Measurements from ENCODE around the gene PIGC. TPM values are rescaled to one million over a fixed set of nuclear protein-coding genes. Genes with fewer than 3 reads are reported as not detected.
A peak's percentile ranks its signal among the peaks of the same experiment; 100 is the strongest.

PIGC gene
- total and polyA plus RNA-seq, 10 of the 15 experiments (the other 5 are each of a cell fraction or from before 2014, with no cell fraction given), result 11.0 to 37.3 (median 19.6) TPM

DNA sequence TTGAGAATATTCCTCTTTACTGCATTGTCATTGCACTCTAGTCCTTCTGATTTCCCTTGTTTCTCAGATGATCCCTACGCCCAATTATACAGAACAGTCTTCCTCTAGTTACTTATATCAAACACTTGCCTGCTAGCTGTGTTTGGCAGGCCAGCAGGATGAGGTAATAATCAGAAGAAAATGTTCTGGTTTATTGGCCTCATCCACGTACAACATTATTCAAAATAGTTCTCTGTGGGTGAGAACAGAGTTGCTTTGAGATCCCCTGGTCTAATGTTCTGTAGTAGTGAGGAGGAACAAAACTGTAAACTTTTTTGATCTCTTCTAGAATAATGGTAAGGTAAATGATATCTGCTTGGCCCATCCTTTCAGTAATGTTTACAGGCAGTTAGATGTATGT lies 45.7 kb downstream of the PIGC start:
- Histone ChIP-seq H3K36me3 (ENCODE audit: control insufficient read depth in 2 of 2, insufficient read depth in 2 of 2, low read length in 1 of 2) (no peaks in the 10 kb centered on the region), H3K4me3 (no peak overlapping the region), H3K27me3 (replicated peaks in 1 of 2; ENCODE audit: control insufficient read depth in 2 of 2, insufficient read depth in 2 of 2, low read length in 1 of 2) (no peaks in the 10 kb centered on the region), H3K9me3 (replicated peaks; ENCODE audit: control insufficient read depth, insufficient read depth, low read length) (no peaks in the 10 kb centered on the region; the same call in 2 of the 3 replicates), H3K4me2 (ENCODE audit: control insufficient read depth, insufficient read depth) (peak overlapping the region; percentile 39; the same call in 1 of the 2 replicates), H2AFZ (ENCODE audit: control insufficient read depth, low read depth, low read length) (no peak overlapping the region), H3K4me1 (ENCODE audit: control insufficient read depth, insufficient read depth, low read length) (peaks cover 66% of the 10 kb centered on the region), H3K79me2 (ENCODE audit: control insufficient read depth, insufficient read depth, low read length) (no peaks in the 10 kb centered on the region), H3K9ac (ENCODE audit: control insufficient read depth, insufficient read depth, low read length) (no peak overlapping the region), H4K20me1 (ENCODE audit: control insufficient read depth, insufficient read depth) (no peaks in the 10 kb centered on the region), H3K27ac (ENCODE audit: control insufficient read depth, insufficient read depth) (peak overlapping the region; percentile 89)
- peak; percentile 51 for ATAC-seq
- ChIA-PET POLR2A (interaction anchor here (1.0 to 8.1 kb wide), 9 partner anchors 10 to 217 kb away, joined by 3 to 73 read pairs (median 4); no protein-coding TSS in a partner anchor), SMC1A (ENCODE audit: uncharacterized antibody, unreplicated experiment) (interaction anchor here (1.2 to 16.5 kb wide), 20 partner anchors 8 to 394 kb away, joined by 3 to 458 read pairs (median 12); no protein-coding TSS in a partner anchor), RAD21 (ENCODE audit: unreplicated experiment) (interaction anchor here (0.8 to 15.1 kb wide), 17 partner anchors 8 to 394 kb away, joined by 3 to 394 read pairs (median 18); no protein-coding TSS in a partner anchor), CTCF (interaction anchor here (0.7 to 12.4 kb wide), 22 partner anchors 8 to 396 kb away, joined by 3 to 153 read pairs (median 6); no protein-coding TSS in a partner anchor)
- no peak for TF ChIP-seq TCF12 (IDR thresholded peaks at IDR 0.05; ENCODE audit: low read depth, low read length)
- TF ChIP-seq GABPA (IDR thresholded peaks at IDR 0.05; ENCODE audit: low read depth), result no peak
- no peak for TF ChIP-seq NR2C2 (IDR thresholded peaks at IDR 0.05; ENCODE audit: borderline replicate concordance, control insufficient read depth, insufficient read length, low read depth)
- 0 out of 2 replicates have a peak, but pooled peaks have one; percentile 14 for TF ChIP-seq IKZF1 (conservative IDR thresholded peaks at IDR 0.05)
- no peak for TF ChIP-seq EZH2 (IDR thresholded peaks at IDR 0.05; ENCODE audit: borderline replicate concordance, control insufficient read depth, low read depth, low read length)
- TF ChIP-seq TARDBP (IDR thresholded peaks at IDR 0.05; ENCODE audit: borderline replicate concordance), result no peak
- TF ChIP-seq ATF7 (IDR thresholded peaks at IDR 0.05; ENCODE audit: low read depth), result peak; percentile 58
- peak; percentile 32; the same call in 1 of the 2 replicates for TF ChIP-seq RUNX3 (IDR thresholded peaks at IDR 0.05; ENCODE audit: low read length)
- peak in 1 of 2 experiments; percentile 18; a peak in 1 of 4 replicates for TF ChIP-seq EP300 (IDR thresholded peaks at IDR 0.05; ENCODE audit: borderline replicate concordance in 1 of 2, control insufficient read depth in 1 of 2, low read depth in 2 of 2, low read length in 2 of 2)
- TF ChIP-seq, protein P1, sequence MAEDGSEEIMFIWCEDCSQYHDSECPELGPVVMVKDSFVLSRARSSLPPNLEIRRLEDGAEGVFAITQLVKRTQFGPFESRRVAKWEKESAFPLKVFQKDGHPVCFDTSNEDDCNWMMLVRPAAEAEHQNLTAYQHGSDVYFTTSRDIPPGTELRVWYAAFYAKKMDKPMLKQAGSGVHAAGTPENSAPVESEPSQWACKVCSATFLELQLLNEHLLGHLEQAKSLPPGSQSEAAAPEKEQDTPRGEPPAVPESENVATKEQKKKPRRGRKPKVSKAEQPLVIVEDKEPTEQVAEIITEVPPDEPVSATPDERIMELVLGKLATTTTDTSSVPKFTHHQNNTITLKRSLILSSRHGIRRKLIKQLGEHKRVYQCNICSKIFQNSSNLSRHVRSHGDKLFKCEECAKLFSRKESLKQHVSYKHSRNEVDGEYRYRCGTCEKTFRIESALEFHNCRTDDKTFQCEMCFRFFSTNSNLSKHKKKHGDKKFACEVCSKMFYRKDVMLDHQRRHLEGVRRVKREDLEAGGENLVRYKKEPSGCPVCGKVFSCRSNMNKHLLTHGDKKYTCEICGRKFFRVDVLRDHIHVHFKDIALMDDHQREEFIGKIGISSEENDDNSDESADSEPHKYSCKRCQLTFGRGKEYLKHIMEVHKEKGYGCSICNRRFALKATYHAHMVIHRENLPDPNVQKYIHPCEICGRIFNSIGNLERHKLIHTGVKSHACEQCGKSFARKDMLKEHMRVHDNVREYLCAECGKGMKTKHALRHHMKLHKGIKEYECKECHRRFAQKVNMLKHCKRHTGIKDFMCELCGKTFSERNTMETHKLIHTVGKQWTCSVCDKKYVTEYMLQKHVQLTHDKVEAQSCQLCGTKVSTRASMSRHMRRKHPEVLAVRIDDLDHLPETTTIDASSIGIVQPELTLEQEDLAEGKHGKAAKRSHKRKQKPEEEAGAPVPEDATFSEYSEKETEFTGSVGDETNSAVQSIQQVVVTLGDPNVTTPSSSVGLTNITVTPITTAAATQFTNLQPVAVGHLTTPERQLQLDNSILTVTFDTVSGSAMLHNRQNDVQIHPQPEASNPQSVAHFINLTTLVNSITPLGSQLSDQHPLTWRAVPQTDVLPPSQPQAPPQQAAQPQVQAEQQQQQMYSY (CRISPR knock-in tag; IDR thresholded peaks at IDR 0.05), result no peak
- TF ChIP-seq, protein P2, sequence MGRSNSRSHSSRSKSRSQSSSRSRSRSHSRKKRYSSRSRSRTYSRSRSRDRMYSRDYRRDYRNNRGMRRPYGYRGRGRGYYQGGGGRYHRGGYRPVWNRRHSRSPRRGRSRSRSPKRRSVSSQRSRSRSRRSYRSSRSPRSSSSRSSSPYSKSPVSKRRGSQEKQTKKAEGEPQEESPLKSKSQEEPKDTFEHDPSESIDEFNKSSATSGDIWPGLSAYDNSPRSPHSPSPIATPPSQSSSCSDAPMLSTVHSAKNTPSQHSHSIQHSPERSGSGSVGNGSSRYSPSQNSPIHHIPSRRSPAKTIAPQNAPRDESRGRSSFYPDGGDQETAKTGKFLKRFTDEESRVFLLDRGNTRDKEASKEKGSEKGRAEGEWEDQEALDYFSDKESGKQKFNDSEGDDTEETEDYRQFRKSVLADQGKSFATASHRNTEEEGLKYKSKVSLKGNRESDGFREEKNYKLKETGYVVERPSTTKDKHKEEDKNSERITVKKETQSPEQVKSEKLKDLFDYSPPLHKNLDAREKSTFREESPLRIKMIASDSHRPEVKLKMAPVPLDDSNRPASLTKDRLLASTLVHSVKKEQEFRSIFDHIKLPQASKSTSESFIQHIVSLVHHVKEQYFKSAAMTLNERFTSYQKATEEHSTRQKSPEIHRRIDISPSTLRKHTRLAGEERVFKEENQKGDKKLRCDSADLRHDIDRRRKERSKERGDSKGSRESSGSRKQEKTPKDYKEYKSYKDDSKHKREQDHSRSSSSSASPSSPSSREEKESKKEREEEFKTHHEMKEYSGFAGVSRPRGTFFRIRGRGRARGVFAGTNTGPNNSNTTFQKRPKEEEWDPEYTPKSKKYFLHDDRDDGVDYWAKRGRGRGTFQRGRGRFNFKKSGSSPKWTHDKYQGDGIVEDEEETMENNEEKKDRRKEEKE (IDR thresholded peaks at IDR 0.05), result no peak
- DNase-seq (ENCODE audit: low read depth, low spot score), result no peak
- WGBS (ENCODE audit: insufficient coverage, insufficient replicate concordance, low lambda C conversion rate, missing lambda C conversion rate), result 24% methylated on average over 2 of the region's 2 CpGs
- FAIRE-seq, result no peak
- BruUV-seq (replicated peaks), result no TSS peak
- intact Hi-C loops (cut with micrococcal nuclease; ENCODE audit: unreplicated experiment), result loop anchor here (2.0 to 5.0 kb wide), 4 partner anchors 17 to 263 kb away; no protein-coding TSS in a partner anchor
- in situ Hi-C loops (cut with MboI), result loop anchor here (5.0 kb wide), 1 partner anchor 311 kb away; no protein-coding TSS in a partner anchor

Data from GM12878 (cell line).